ENCODE measurements around the gene SRRM4. TPM values are rescaled to one million over a fixed set of nuclear protein-coding genes. Genes with fewer than 3 reads are reported as not detected.
"Not testable (repeated sequence)": the region's sequence is repeated elsewhere in the genome, so short reads cannot be mapped to it uniquely, and the experiment has no call there.

The SRRM4 gene
- total RNA-seq, 2 donors from 2014 or later, result not detected

DNA sequence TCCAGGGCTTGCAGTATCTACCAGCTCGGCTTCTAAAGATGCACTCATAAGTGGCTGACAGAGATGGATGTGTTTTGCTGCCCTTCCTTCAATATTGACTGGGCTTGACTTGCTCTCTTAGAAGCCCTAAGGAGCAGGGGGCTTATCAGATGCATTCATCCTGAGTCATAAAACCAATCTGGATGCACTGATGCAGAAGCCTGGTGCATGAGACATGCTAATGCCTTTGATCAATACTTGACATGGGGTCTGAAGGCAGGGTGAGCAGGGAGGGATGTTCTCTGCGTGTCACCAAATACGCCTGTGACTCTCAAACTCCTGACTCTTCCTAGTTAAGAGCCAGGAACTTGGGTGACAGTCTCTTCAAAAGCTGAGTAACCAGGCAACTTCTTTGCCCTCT is 119.6 kb downstream of the SRRM4 start:
- Mint-ChIP-seq H3K27ac (no peak overlapping the region), H3K27me3 (no peaks in the 10 kb centered on the region)
- ATAC-seq (replicated peaks), result no peak

DNA sequence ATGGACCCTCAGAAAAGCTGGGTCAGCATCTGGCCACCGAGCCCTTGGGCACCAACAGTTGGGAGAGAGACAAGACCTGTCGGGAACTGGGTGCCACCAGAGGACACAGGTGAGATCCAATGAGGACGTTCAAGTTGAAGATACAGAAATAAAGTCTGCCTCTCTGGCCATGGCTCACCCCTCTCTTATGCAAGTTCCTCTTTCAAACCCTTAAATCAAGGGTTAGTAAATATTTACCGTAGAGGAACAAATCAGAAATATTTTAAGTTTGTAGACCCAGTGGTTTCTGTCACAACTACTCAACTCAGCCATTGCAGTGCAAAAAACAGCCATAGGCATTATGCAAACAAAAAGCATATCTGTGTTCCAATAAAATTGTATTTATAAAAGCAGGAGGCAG is 120.9 kb downstream of the SRRM4 start:
- H3K4me3 Mint-ChIP-seq, result no peak overlapping the region
- no peaks in the 10 kb centered on the region for H3K36me3 Mint-ChIP-seq (ENCODE audit: low read depth)
- no peak overlapping the region for H3K27ac Mint-ChIP-seq
- ATAC-seq (replicated peaks), result no peak
- peaks cover 14% of the 10 kb centered on the region for H3K9me3 Mint-ChIP-seq
- no peaks in the 10 kb centered on the region for H3K27me3 Mint-ChIP-seq
- H3K4me1 Mint-ChIP-seq, result no peaks in the 10 kb centered on the region

More for the DNA sequence above, 119.6 kb downstream of the SRRM4 start:
- Mint-ChIP-seq H3K4me1 (no peaks in the 10 kb centered on the region), H3K9me3 (peaks cover 14% of the 10 kb centered on the region), H3K4me3 (no peak overlapping the region), H3K36me3 (ENCODE audit: low read depth) (no peaks in the 10 kb centered on the region)

DNA sequence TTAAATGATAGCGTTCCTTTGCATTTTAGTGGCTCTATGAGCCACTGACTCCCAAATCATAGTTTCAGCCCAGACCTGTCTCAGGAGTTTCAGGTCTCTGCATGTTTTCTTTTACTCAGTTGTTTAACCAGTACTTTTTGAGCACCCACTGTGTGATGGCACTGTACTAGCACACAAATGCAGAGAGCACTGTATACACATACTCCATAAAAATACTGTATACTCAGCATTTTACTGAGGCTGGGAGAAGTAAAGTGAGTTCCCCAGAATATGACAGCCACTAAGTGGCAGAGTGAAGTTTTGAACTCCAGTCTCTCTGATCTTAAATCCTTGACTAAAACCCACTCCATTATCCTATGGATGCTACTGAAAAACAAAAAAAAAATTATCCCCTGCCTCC is 121.4 kb downstream of the SRRM4 start:
- H3K4me1 Mint-ChIP-seq, result no peaks in the 10 kb centered on the region
- no peaks in the 10 kb centered on the region for H3K36me3 Mint-ChIP-seq (ENCODE audit: low read depth)
- H3K9me3 Mint-ChIP-seq, result peaks cover 13% of the 10 kb centered on the region
- ATAC-seq (replicated peaks), result no peak
- H3K4me3 Mint-ChIP-seq, result no peak overlapping the region
- H3K27ac Mint-ChIP-seq, result no peak overlapping the region
- H3K27me3 Mint-ChIP-seq, result no peaks in the 10 kb centered on the region

DNA sequence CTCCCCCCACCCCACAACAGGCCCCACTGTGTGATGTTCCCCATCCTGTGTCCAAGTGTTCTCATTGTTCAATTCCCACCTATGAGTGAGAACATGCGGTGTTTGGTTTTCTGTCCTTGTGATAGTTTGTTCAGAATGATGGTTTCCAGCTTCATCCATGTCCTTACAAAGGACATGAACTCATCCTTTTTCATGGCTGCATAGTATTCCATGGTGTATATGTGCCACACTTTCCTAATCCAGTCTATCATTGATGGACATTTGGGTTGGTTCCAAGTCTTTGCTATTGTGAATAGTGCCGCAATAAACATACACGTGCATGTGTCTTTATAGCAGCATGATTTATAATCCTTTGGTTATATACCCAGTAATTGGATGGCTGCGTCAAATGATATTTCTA is 123.6 kb downstream of the SRRM4 start:
- not testable (repeated sequence) for H3K9me3 Mint-ChIP-seq; H3K27ac Mint-ChIP-seq; ATAC-seq (replicated peaks); H3K4me3 Mint-ChIP-seq; H3K36me3 Mint-ChIP-seq (ENCODE audit: low read depth); H3K4me1 Mint-ChIP-seq; H3K27me3 Mint-ChIP-seq

DNA sequence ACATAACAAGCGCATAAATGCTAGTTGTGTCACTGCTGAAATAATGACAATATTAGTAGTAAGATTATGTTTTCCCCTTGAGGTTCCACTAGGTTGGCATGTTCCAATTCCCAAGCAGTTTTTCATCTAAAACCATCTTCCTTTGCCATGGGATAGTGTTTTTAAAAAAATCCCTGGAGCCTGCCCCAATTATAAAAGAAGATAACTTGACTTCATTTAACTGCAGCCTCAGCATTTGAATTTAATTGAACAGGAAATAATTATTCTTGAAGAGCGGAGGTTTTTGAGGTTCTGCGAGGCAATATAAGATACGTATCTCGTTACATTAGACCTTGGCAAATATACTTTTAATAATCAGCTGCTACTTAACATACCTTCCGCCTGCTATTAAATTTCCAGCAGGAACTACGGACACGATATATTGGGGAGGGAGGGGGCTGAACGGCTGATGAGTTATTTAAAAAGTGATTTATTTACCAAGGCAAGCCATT is 132.2 kb downstream of the SRRM4 start:
- no peak for ATAC-seq (replicated peaks)
- no peaks in the 10 kb centered on the region for H3K36me3 Mint-ChIP-seq (ENCODE audit: low read depth)
- no peak overlapping the region for H3K27ac Mint-ChIP-seq
- H3K27me3 Mint-ChIP-seq, result no peaks in the 10 kb centered on the region
- H3K4me3 Mint-ChIP-seq, result no peak overlapping the region
- no peaks in the 10 kb centered on the region for H3K4me1 Mint-ChIP-seq
- H3K9me3 Mint-ChIP-seq, result peaks cover 5% of the 10 kb centered on the region

DNA sequence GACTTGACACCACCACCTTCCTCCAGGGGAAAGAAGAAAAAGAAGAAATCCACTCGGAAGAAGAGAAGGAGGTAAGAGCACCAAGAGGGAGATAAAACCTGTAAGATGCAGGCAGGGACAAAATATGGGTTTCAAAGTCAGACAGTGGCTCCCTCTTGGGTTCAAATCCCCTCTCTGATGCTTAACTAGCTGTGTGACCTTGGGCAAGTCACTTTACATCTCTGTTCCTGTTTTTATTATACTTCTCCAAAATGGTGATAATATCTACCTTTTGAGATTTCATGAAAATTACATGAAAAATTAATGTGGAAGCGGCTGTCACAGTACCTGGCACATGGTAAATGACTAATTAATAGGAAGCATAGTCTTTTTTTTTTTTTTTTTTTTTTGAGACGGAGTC is 133.0 kb downstream of the SRRM4 start:
- Mint-ChIP-seq H3K9me3 (peaks cover 5% of the 10 kb centered on the region), H3K4me3 (no peak overlapping the region), H3K27ac (no peak overlapping the region), H3K36me3 (ENCODE audit: low read depth) (no peaks in the 10 kb centered on the region), H3K27me3 (no peaks in the 10 kb centered on the region), H3K4me1 (no peaks in the 10 kb centered on the region)
- ATAC-seq (replicated peaks), result no peak

DNA sequence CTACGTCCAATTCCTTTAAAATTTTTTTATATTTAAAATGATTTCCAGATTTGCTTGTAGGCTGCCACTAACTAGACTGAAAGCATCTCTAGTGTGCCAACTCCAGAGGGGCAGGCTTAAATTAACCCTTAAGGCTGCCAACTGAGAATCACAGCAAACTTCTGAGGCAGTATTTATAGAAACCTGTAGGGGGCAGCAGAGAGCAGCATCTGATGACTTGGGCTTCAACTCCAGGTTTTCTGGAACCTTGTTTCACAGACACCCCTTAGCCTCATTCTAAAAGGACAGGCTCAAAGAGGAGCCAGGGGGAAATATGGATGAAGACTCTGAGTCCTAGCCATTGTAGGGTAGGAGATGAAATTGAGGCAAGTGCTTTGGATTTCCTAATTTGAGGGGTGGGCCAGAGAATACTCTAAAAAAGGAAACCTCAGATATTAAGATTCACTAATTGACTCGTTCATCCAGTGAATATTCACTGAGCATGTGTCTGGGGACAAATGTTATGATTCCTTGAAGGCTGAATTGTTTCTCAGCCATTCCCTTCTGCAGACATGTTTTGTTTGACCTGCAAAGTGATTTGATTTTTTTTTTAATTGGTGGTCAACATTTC is 134.1 kb downstream of the SRRM4 start:
- no peaks in the 10 kb centered on the region for H3K36me3 Mint-ChIP-seq (ENCODE audit: low read depth)
- no peak overlapping the region for H3K27ac Mint-ChIP-seq
- H3K4me3 Mint-ChIP-seq, result no peak overlapping the region
- H3K9me3 Mint-ChIP-seq, result peaks cover 5% of the 10 kb centered on the region
- no peaks in the 10 kb centered on the region for H3K27me3 Mint-ChIP-seq
- ATAC-seq (replicated peaks), result no peak
- no peaks in the 10 kb centered on the region for H3K4me1 Mint-ChIP-seq

DNA sequence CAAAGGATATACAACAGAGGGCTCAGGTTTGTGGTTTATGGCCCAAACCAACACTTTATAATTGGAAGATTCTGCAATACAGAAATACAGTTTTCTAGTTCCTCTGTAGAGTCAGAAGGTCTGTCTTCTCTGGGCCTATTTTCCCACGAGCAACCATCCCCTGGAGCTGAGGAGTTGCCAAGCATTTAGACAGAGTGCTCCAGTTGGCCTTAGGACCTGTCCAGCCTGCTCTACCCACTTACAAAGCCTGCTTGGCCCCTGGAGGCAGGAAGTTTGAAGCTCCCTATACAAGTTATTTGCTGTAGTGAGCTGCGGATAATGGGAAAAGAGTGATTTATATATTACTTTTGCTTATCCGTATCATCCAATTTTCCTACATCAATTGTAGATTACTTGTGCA is 136.6 kb downstream of the SRRM4 start:
- Mint-ChIP-seq H3K36me3 (ENCODE audit: low read depth) (no peaks in the 10 kb centered on the region), H3K27ac (no peak overlapping the region), H3K27me3 (peaks cover 4% of the 10 kb centered on the region), H3K4me1 (no peaks in the 10 kb centered on the region), H3K9me3 (no peaks in the 10 kb centered on the region), H3K4me3 (no peak overlapping the region)
- no peak for ATAC-seq (replicated peaks)

DNA sequence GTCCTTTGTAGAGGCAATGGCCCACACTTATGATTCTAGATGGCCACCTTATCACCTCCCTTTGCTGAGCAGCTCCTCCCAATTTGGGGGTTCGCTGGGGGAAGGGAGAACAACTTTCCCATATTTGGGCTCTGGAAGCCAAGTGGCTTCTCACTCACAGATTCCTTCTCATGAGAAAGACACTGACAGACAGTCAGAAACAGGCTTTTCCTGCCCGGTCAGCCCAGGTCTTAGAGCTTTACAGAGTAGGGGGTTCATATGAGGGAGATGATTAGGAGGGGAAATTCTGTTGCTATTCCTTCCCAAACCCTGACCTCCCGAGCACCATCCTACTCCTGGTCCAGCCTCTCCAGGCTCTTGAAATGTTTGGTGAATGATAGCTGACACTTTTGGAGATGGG is 137.3 kb downstream of the SRRM4 start:
- Mint-ChIP-seq H3K27ac (no peak overlapping the region), H3K36me3 (ENCODE audit: low read depth) (no peaks in the 10 kb centered on the region), H3K9me3 (no peaks in the 10 kb centered on the region), H3K4me1 (no peaks in the 10 kb centered on the region), H3K27me3 (peaks cover 4% of the 10 kb centered on the region), H3K4me3 (no peak overlapping the region)
- ATAC-seq (replicated peaks), result no peak

DNA sequence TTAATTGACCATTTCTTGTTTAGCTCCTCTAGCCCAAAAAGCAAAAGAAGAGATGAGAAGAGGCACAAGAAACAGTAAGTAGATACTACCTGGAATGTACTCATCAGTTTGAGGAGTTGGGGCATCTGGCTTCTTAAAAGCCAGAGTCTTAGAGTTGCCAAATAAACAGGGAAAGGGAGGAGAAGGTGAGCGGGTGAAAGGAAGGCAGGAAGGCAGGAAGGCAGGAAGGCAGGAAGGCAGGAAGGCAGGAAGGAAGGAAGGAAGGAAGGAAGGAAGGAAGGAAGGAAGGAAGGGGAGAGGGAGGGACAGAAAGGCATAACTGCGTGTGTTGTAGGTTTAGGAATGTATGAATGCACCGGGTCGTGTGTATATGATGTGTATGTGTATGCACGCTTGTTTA is 140.7 kb downstream of the SRRM4 start:
- Mint-ChIP-seq H3K4me3 (no peak overlapping the region), H3K4me1 (no peaks in the 10 kb centered on the region)

DNA sequence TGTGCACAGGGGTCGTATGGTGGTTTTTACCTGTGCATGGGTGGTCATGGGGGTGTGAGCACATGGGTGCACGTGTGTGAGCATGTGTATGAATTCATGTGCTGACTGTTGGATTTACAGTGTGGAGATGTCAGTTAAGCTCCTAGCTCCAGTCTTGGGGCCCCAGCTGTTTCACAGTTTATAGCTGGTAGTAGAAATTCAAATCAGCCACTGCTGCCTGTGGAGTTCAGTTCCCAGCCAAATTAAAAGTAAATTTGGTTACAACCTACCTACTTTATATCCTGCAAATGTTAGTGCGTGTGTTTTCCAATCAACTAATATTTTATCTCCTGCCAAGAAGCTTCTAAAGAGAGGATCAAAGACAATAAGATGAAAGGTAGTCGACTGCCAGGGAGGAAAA is 141.4 kb downstream of the SRRM4 start:
- no peak overlapping the region for H3K4me3 Mint-ChIP-seq
- no peaks in the 10 kb centered on the region for H3K36me3 Mint-ChIP-seq (ENCODE audit: low read depth)
- no peaks in the 10 kb centered on the region for H3K4me1 Mint-ChIP-seq
- H3K27ac Mint-ChIP-seq, result no peak overlapping the region
- no peaks in the 10 kb centered on the region for H3K9me3 Mint-ChIP-seq
- peaks cover 4% of the 10 kb centered on the region for H3K27me3 Mint-ChIP-seq
- no peak for ATAC-seq (replicated peaks)

More for the DNA sequence above, 140.7 kb downstream of the SRRM4 start:
- Mint-ChIP-seq H3K9me3 (no peaks in the 10 kb centered on the region), H3K27me3 (peaks cover 4% of the 10 kb centered on the region), H3K36me3 (ENCODE audit: low read depth) (no peaks in the 10 kb centered on the region), H3K27ac (no peak overlapping the region)
- no peak for ATAC-seq (replicated peaks)

DNA sequence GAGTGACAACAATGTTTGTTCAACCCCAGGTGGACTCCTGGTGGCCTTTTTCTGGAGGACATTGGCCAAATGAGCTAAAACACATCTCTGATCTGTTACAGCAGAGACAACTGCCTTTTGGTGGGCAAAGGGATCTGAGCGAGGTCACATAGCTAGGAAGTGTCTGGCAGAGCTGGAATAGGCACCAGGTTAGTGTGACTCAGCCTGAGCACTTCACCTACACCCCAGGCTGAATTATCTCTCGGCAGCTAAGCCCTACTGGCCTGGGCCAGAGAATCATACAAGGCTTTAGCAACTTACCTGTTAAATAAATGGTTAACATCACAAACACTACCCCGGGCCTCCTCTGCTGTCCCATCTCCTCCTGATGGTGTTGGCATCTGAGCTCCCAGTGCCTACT is 147.2 kb downstream of the SRRM4 start:
- Mint-ChIP-seq H3K27me3 (peaks cover 4% of the 10 kb centered on the region), H3K36me3 (ENCODE audit: low read depth) (no peaks in the 10 kb centered on the region), H3K27ac (no peak overlapping the region), H3K9me3 (peaks cover 6% of the 10 kb centered on the region), H3K4me1 (no peaks in the 10 kb centered on the region), H3K4me3 (no peak overlapping the region)
- no peak for ATAC-seq (replicated peaks)

DNA sequence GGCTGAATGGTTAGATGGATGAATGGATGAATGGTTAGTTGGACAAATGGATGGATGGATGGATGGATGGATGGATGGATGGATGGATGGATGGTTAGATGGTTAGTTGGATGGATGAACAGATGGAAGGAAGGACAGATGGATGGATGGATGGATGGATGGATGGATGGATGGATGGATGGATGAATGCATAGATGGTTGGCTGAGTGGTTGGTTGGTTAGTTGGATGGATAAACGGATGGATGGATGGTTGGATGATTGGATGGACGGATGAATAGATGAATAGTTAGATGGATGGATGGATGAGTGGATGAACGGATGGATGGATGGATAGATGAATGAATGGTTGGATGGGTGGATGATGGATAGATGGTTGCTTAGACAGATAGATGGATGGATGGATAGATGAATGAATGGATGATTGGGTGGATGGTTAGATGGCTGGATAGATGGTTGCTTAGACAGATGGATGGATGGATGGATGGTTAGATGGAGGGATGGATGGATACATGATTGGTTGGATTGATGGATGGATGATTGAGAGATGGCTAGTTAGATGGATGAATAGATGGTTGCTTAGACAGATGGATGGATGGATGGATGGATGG is 148.6 kb downstream of the SRRM4 start:
- no peaks in the 10 kb centered on the region for H3K4me1 Mint-ChIP-seq
- peaks cover 4% of the 10 kb centered on the region for H3K27me3 Mint-ChIP-seq
- no peak for ATAC-seq (replicated peaks)

DNA sequence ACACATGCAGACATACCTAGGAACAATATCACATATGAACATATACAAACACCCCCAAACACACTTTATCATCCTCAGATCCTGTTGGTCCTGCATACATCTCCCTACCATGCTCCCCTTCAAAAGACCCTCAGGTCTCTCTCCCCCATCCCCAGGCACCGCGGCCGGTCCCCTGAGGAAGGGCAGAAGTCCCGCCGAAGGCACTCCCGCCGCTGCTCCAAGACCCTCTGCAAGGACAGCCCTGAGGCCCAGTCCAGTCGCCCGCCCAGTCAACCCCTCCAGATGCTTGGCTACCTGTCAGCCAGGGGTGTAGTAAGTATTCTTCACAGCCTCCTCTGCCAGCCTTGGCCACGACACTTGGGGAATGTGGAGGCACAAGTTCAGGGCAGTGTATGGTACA is 149.2 kb downstream of the SRRM4 start:
- ATAC-seq (replicated peaks), result no peak
- Mint-ChIP-seq H3K4me1 (no peaks in the 10 kb centered on the region), H3K27ac (no peak overlapping the region), H3K4me3 (no peak overlapping the region), H3K27me3 (peaks cover 4% of the 10 kb centered on the region), H3K36me3 (ENCODE audit: low read depth) (no peaks in the 10 kb centered on the region), H3K9me3 (peaks cover 6% of the 10 kb centered on the region)

More for the DNA sequence above, 148.6 kb downstream of the SRRM4 start:
- Mint-ChIP-seq H3K36me3 (ENCODE audit: low read depth) (no peaks in the 10 kb centered on the region), H3K9me3 (peaks cover 6% of the 10 kb centered on the region), H3K4me3 (no peak overlapping the region), H3K27ac (no peak overlapping the region)

DNA sequence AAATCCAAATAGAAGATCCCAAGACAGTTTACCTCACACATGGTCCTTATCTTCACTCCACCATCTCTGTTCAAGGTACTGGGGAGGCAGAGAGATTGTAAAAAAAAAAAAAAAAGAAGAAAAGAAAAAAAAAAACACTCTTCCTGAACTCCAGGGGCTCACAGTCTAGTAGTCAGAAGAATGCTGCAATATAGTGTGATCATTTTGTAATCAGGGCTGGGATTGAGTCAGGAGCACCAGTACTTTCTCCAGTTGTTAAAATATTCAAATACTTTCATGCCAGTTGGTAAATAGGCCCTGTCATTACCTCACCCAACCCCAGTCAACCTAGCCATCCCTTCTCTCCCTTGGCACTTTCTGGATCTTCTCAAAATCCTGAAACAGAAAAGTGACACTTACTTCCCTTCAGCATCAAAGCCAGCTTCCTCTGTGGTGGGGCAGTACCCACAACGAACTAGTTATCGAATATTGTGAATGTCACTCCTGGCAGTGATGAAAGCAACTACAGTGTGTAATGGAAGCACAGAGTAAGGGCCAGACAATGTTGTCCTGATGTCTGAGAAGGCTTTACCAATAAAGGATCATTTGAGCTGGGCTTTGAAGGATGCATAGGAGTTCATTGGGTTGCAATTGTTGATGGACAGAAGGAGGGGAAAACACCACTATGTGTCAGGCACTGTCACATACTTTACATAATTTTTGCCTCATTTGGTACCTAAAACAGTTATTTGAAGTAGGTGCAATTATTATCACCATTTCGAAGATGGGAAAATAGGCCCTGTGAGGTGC is 153.1 kb downstream of the SRRM4 start:
- Mint-ChIP-seq H3K36me3 (ENCODE audit: low read depth) (no peaks in the 10 kb centered on the region), H3K27ac (no peak overlapping the region), H3K4me3 (no peak overlapping the region), H3K9me3 (peaks cover 4% of the 10 kb centered on the region), H3K27me3 (peaks cover 4% of the 10 kb centered on the region), H3K4me1 (no peaks in the 10 kb centered on the region)
- no peak for ATAC-seq (replicated peaks)

All from activated T-helper 17 cell treated with anti-CD3 and anti-CD28 coated beads, Interleukin-2, amount 50 U/mL, for 72 hours (primary cell).